ENCODE data around the gene ERCC1. TPM values are rescaled to one million over a fixed set of nuclear protein-coding genes. Genes with fewer than 3 reads are reported as not detected.
"Not testable (repeated sequence)": the region's sequence is repeated elsewhere in the genome, so short reads cannot be mapped to it uniquely, and the experiment has no call there.

The ERCC1 gene
- total RNA-seq, 1 experiment from 2014 or later, result 62.4 TPM

DNA sequence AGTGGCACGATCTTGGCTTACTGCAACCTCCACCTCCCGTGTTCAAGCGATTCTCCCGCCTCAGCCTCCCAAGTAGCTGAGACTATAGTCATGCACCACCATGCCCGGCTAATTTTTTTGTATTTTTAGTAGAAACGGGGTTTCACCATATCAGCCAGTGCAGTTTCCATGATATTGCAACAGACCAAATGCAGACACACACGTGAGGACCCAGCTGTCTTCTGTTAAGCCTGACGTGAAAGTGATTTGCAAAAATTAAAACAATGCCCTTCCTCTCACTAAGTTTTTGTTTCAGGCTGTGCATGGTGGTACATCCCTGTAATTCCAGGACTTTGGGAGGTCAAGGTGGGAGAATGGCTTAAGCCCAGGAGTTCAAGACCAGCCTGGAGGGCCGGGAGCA is 7.3 kb upstream of the ERCC1 start:
- H3K18ac ChIP-seq (ENCODE audit: insufficient read length, low read depth, low read length); H2BK120ac ChIP-seq (ENCODE audit: low read depth, low read length, poor library complexity, severe bottlenecking); H3K23me2 ChIP-seq (ENCODE audit: insufficient read length, low read depth, low read length, poor library complexity, severe bottlenecking); H3K9me3 ChIP-seq (ENCODE audit: control insufficient read depth, low read depth, low read length); H3K79me2 ChIP-seq (ENCODE audit: insufficient read depth, low read length); H3K27ac ChIP-seq (ENCODE audit: insufficient read length, low read depth, low read length); H3K79me1 ChIP-seq (ENCODE audit: insufficient read depth, low read depth, low read length, poor library complexity, severe bottlenecking); H2BK15ac ChIP-seq (ENCODE audit: low read depth, low read length); H3K27me3 ChIP-seq (ENCODE audit: insufficient read depth, low read length); H3K27me3 Mint-ChIP-seq (ENCODE audit: low read depth); H4K5ac ChIP-seq (ENCODE audit: insufficient read length, low read depth, low read length); H4K8ac ChIP-seq (replicated peaks; ENCODE audit: insufficient read length, low read depth, low read length); H3K27ac Mint-ChIP-seq; H3K36me3 Mint-ChIP-seq (ENCODE audit: insufficient read depth in 1 of 3, low read depth in 3 of 3); H3K4me1 ChIP-seq (ENCODE audit: insufficient read depth, low read length); H3K4me2 ChIP-seq (ENCODE audit: insufficient read depth, insufficient read length, low read length); H3K23ac ChIP-seq (ENCODE audit: insufficient read length, low read depth, low read length); H2AK5ac ChIP-seq (ENCODE audit: insufficient read length, low read length); H3T11ph ChIP-seq (ENCODE audit: low read length); H2BK12ac ChIP-seq (ENCODE audit: insufficient read length, low read depth, low read length); DNase-seq; H4K20me1 ChIP-seq (ENCODE audit: control insufficient read depth, insufficient read depth, insufficient read length); H4K91ac ChIP-seq (ENCODE audit: insufficient read length, low read depth, low read length); H2BK5ac ChIP-seq (ENCODE audit: insufficient read length, low read length); H3K56ac ChIP-seq (ENCODE audit: insufficient read length, low read depth, low read length); H2AFZ ChIP-seq (ENCODE audit: low read length); H3K4ac ChIP-seq (ENCODE audit: low read depth, low read length); H3K14ac ChIP-seq (ENCODE audit: insufficient read depth, low read length); H3K9ac ChIP-seq (ENCODE audit: extremely low read depth, insufficient read length, low read length); H3K9me3 Mint-ChIP-seq; H3K4me1 Mint-ChIP-seq; H2BK20ac ChIP-seq (ENCODE audit: low read depth, low read length, poor library complexity, severe bottlenecking): not testable (repeated sequence)
- no CpG with 5 or more reads among the region's 9 CpGs for WGBS (ENCODE audit: extremely low coverage, insufficient read length, low lambda C conversion rate)
- H3K4me3 Mint-ChIP-seq, result peak overlapping the region in 1 of 2 experiments; percentile 26; a peak in 1 of 5 replicates

DNA sequence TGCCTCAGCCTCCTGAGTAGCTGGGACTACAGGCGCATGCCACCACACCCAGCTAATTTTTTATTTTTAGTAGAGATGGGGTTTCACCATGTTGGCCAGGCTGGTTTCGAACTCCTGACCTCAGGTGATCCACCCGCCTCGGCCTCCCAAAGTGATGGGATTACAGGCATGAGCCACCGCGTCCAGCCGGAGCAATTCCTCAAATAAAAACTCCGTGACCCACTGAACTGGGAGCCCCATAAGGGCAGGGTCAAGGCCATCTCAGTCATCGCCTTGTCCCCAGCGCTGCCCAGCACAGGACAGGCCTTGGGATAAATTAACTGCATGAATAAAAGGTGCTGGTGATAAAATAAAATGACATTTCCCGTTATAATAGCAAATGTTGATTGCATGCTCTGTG is 6.2 kb upstream of the ERCC1 start:
- H3K4me2 ChIP-seq (ENCODE audit: insufficient read depth, insufficient read length, low read length); H3T11ph ChIP-seq (ENCODE audit: low read length); H3K56ac ChIP-seq (ENCODE audit: insufficient read length, low read depth, low read length); H2BK120ac ChIP-seq (ENCODE audit: low read depth, low read length, poor library complexity, severe bottlenecking); H3K27ac ChIP-seq (ENCODE audit: insufficient read length, low read depth, low read length); H4K20me1 ChIP-seq (ENCODE audit: control insufficient read depth, insufficient read depth, insufficient read length); H3K23me2 ChIP-seq (ENCODE audit: insufficient read length, low read depth, low read length, poor library complexity, severe bottlenecking); H4K91ac ChIP-seq (ENCODE audit: insufficient read length, low read depth, low read length); H2BK15ac ChIP-seq (ENCODE audit: low read depth, low read length); H3K9me3 ChIP-seq (ENCODE audit: control insufficient read depth, low read depth, low read length); DNase-seq; H3K36me3 Mint-ChIP-seq (ENCODE audit: insufficient read depth in 1 of 3, low read depth in 3 of 3); H3K14ac ChIP-seq (ENCODE audit: insufficient read depth, low read length); H3K27me3 ChIP-seq (ENCODE audit: insufficient read depth, low read length); H3K27ac Mint-ChIP-seq; H2BK20ac ChIP-seq (ENCODE audit: low read depth, low read length, poor library complexity, severe bottlenecking); H3K23ac ChIP-seq (ENCODE audit: insufficient read length, low read depth, low read length); H2BK12ac ChIP-seq (ENCODE audit: insufficient read length, low read depth, low read length); H3K4me1 ChIP-seq (ENCODE audit: insufficient read depth, low read length); H2AFZ ChIP-seq (ENCODE audit: low read length); H3K9ac ChIP-seq (ENCODE audit: extremely low read depth, insufficient read length, low read length); H3K79me1 ChIP-seq (ENCODE audit: insufficient read depth, low read depth, low read length, poor library complexity, severe bottlenecking); H4K8ac ChIP-seq (replicated peaks; ENCODE audit: insufficient read length, low read depth, low read length); H2AK5ac ChIP-seq (ENCODE audit: insufficient read length, low read length); H3K79me2 ChIP-seq (ENCODE audit: insufficient read depth, low read length); H3K9me3 Mint-ChIP-seq; H3K4me1 Mint-ChIP-seq; H4K5ac ChIP-seq (ENCODE audit: insufficient read length, low read depth, low read length); H3K4ac ChIP-seq (ENCODE audit: low read depth, low read length); H3K18ac ChIP-seq (ENCODE audit: insufficient read length, low read depth, low read length); H2BK5ac ChIP-seq (ENCODE audit: insufficient read length, low read length); H3K27me3 Mint-ChIP-seq (ENCODE audit: low read depth): not testable (repeated sequence)
- H3K4me3 Mint-ChIP-seq, result peak overlapping the region in 1 of 2 experiments; percentile 38; a peak in 1 of 5 replicates
- no CpG with 5 or more reads among the region's 11 CpGs for WGBS (ENCODE audit: extremely low coverage, insufficient read length, low lambda C conversion rate)

Measured in H9 (cell line).